ENCODE results near the gene JAKMIP2.

GRCh38 chr5:147789820-147790219, 7.3 kb upstream of the JAKMIP2 start:
- TF ChIP-seq CTCF (IDR thresholded peaks at IDR 0.05) = no peak
- no peak for TF ChIP-seq YY1 (IDR thresholded peaks at IDR 0.05; ENCODE audit: low read depth)
- no peak for TF ChIP-seq TEAD4 (IDR thresholded peaks at IDR 0.05; ENCODE audit: borderline replicate concordance, insufficient read depth)
- no peak for TF ChIP-seq POLR2AphosphoS5 (IDR thresholded peaks at IDR 0.05; ENCODE audit: low read depth, low read length)
- no peak for TF ChIP-seq MAX (IDR thresholded peaks at IDR 0.05; ENCODE audit: low read depth)
- no peak for TF ChIP-seq JUND (IDR thresholded peaks at IDR 0.05)
